GM21360 (cell line): ENCODE data around the gene TMEM214.

Source experiments
- ATAC-seq: cut with Tn5 transposase; IDR thresholded peaks from one replicate; pipeline ENCODE4 v1.9.1; 2021; ENCODE audit warnings: mild to moderate bottlenecking, moderate library complexity; ENCODE audit not compliant: unreplicated experiment

Gene TMEM214

GRCh38 chr2:27032495-27033252, at the start of gene TMEM214:
TMEM214 (plus strand) TSS chr2:27032965; CDS start chr2:27033016, 51 bp downstream.
- peak; percentile 77 for ATAC-seq

GRCh38 chr2:26983746-26984145, 49.0 kb upstream of the TMEM214 start:
- ATAC-seq: no peak

GRCh38 chr2:26985807-26986206, 47.0 kb upstream of the TMEM214 start:
- no peak for ATAC-seq

- ATAC-seq: no peak
Measured at GRCh38 chr2:26986576-26986975, 46.2 kb upstream of the TMEM214 start.

- ATAC-seq: no peak
Measured at GRCh38 chr2:26988058-26988860, 44.5 kb upstream of the TMEM214 start.

GRCh38 chr2:26989156-26989555, 43.6 kb upstream of the TMEM214 start:
- ATAC-seq: no peak

GRCh38 chr2:26991717-26992116, 41.0 kb upstream of the TMEM214 start:
- ATAC-seq: no peak

GRCh38 chr2:26993768-26994167, 39.0 kb upstream of the TMEM214 start:
- ATAC-seq: no peak

- ATAC-seq: no peak
Measured at GRCh38 chr2:26994983-26995382, 37.8 kb upstream of the TMEM214 start.

- ATAC-seq: no peak
Measured at GRCh38 chr2:26997394-26997793, 35.4 kb upstream of the TMEM214 start.

- no peak for ATAC-seq
Measured at GRCh38 chr2:26998323-26998722, 34.4 kb upstream of the TMEM214 start.

GRCh38 chr2:27000228-27000627, 32.5 kb upstream of the TMEM214 start:
- ATAC-seq: no peak

GRCh38 chr2:27000995-27001394, 31.8 kb upstream of the TMEM214 start:
- no peak for ATAC-seq

GRCh38 chr2:27001950-27002349, 30.8 kb upstream of the TMEM214 start:
- ATAC-seq: no peak

- no peak for ATAC-seq
Measured at GRCh38 chr2:27003007-27003406, 29.8 kb upstream of the TMEM214 start.

GRCh38 chr2:27003857-27004256, 28.9 kb upstream of the TMEM214 start:
- no peak for ATAC-seq

- no peak for ATAC-seq
Measured at GRCh38 chr2:27006602-27007415, 26.0 kb upstream of the TMEM214 start.

GRCh38 chr2:27007416-27008374, 25.1 kb upstream of the TMEM214 start:
- ATAC-seq: no peak

- ATAC-seq: no peak
Measured at GRCh38 chr2:27008678-27009077, 24.1 kb upstream of the TMEM214 start.

GRCh38 chr2:27009083-27009482, 23.7 kb upstream of the TMEM214 start:
- ATAC-seq: no peak
